ENCODE data around the gene KRTAP4-4. TPM values are rescaled to one million over a fixed set of nuclear protein-coding genes. Genes with fewer than 3 reads are reported as not detected.
"Not testable (repeated sequence)": the region's sequence is repeated elsewhere in the genome, so short reads cannot be mapped to it uniquely, and the experiment has no call there.

Gene KRTAP4-4
- total RNA-seq, 1 experiment from 2014 or later = not detected

- DNase-seq (ENCODE audit: low spot score) = not testable (repeated sequence)
Measured at GRCh38 chr17:41148971-41149651, 11.4 kb downstream of the KRTAP4-4 start.

GRCh38 chr17:41147531-41148204, 12.9 kb downstream of the KRTAP4-4 start:
- DNase-seq (ENCODE audit: low spot score) = no peak

GRCh38 chr17:41145261-41145660, 15.3 kb downstream of the KRTAP4-4 start:
- DNase-seq (ENCODE audit: low spot score) = no peak

- DNase-seq (ENCODE audit: low spot score) = no peak
Measured at GRCh38 chr17:41144846-41145245, 15.7 kb downstream of the KRTAP4-4 start.

- DNase-seq (ENCODE audit: low spot score) = no peak
Measured at GRCh38 chr17:41141361-41141760, 19.2 kb downstream of the KRTAP4-4 start.

GRCh38 chr17:41140360-41141131, 20.0 kb downstream of the KRTAP4-4 start, which contains the start of gene KRTAP4-6:
KRTAP4-6 (minus strand) TSS chr17:41140544; CDS start chr17:41140487, 57 bp downstream.
- no peak for DNase-seq (ENCODE audit: low spot score)

DNA sequence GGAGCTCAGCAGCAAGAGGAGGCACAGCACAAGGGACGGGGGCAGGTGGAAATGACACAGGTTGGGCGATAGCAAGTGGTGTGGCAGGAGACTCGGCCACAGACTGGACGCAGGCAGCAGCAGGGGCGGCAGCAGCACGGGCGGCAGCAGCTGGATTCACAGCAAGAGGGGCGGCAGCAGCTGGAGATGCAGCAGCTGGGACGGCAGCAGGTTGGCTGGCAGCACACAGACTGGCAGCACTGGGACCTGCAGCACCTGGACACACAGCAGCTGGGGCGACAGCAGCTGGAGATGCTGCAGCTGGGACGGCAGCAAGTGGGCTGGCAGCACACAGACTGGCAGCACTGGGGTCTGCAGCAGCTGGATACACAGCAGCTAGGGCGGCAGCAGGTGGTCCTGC, 20.7 kb downstream of the KRTAP4-4 start:
- DNase-seq (ENCODE audit: low spot score) = not testable (repeated sequence)

DNA sequence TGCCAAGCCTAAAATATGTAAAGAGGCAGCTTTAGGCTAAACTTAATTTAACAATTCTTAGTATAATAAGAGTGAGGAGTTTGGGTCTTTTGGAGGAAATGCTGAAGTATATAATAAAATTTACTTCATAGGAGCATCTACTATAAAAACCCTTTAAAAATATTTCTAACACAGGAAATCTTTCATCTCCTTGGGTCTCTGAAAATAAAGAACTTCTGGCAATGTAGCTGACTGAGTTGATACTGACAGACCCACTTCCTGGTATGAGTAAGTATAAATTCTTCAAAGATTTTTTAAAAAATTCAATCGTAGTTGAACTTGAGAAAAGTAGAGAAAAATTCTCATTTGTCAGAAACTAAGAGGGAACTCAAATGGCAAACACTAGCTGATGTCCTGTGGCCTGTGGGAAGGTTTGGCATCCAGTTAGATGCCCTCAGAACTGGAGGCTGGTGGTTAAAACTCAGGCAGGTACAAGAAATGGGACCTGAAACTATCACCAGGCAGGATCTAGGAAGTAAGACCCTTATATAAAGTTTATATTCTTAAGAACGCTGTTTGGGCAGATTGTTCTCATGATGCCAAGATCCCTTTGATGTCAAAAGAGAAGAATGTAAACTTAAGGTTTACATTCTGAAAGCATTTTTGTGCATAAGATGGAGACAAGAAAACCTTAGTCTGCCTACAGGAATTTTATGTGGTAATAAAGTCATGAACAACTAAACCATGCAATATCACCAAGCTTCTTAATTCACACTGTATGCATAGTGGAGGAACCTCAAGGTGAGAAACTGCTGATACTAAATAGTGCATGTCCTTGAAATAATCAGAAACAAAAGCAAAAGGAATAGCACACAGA, 26.4 kb downstream of the KRTAP4-4 start:
- no peak for DNase-seq (ENCODE audit: low spot score)

DNA sequence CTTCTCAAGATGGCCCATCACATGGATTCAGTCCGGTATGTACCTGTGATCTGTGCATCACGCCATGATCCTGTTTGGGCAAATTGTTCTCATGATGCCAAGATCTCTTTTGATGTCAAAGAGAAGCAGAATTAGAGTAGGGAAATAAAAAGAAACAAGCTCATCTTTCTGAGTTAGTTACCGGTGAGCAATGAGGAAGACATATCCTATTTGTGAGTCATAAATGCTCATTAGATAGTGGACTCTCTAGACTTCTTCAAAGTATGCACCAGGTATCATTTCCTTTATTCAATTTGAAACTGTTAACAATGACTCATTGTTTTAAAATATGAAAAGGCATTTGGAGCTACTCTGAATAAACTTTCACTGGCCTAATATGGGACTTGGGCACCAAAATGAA, 28.6 kb downstream of the KRTAP4-4 start:
- DNase-seq (ENCODE audit: low spot score) = no peak

DNA sequence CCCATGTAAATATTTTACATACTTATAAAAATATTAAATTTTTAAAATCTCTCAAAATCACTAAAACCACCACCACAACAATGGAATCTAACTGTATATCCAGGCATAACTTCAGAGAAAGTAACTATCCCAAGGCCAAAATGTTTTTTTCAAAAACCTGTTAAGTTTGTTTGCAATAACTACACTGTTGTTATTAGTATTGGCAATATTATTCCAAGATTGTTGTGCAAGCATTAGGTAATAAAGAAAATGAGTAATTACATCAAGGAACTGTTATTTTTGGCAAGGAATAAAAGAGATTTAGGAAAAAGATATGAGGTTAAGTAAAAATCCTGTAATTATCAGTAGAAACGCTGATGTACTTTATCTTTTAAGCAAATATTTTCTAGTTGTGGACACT, 33.2 kb downstream of the KRTAP4-4 start:
- no peak for DNase-seq (ENCODE audit: low spot score)

- DNase-seq (ENCODE audit: low spot score) = no peak
Measured at GRCh38 chr17:41126412-41126811, 34.1 kb downstream of the KRTAP4-4 start.

- no peak for DNase-seq (ENCODE audit: low spot score)
Measured at GRCh38 chr17:41125064-41125463, 35.5 kb downstream of the KRTAP4-4 start.

DNA sequence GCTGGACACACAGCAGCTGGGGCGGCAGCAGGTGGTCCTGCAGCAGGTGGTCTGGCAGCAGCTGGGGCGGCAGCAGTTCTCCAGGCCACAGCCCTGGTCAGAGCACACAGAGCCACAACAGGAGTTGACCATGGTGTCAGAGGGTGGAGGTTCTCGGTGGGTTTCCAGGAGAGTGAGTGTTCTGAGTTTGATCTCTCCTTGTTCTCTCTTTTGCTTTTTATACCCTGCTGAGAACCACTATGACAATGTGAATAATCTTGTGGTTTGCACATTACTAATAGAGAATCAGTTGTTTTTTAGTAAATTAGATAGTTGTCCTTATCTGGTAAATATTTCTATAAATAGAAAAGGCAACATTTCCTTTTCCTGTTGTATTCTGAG, 36.6 kb downstream of the KRTAP4-4 start, which contains the start of gene KRTAP4-12:
Gene KRTAP4-12 (minus strand): TSS at position 192 of the 381 bp plus-strand sequence. CDS start 60 bp downstream, at position 132.
- not testable (repeated sequence) for DNase-seq (ENCODE audit: low spot score)

GRCh38 chr17:41123292-41123990, 37.1 kb downstream of the KRTAP4-4 start:
- DNase-seq (ENCODE audit: low spot score) = not testable (repeated sequence)

DNA sequence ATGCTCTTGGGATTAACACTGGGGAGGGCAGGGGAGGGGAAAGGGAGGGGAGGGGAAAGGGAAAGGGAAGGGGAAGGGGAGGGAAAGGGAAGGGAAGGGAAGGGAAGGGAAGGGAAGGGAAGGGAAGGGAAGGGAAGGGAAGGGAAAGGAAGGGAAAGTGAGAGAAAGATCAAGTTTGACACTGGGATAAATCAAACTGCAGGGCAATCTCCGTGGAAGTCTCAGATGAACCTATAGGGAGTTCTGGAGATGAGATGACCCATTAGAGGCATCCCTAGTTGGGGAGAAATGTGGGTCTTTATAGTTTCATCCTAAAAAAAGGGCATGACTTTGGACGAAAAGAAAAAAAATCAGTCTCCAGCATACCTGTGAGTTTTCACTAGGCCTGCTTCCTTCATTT, 38.8 kb downstream of the KRTAP4-4 start:
- no peak for DNase-seq (ENCODE audit: low spot score)

DNA sequence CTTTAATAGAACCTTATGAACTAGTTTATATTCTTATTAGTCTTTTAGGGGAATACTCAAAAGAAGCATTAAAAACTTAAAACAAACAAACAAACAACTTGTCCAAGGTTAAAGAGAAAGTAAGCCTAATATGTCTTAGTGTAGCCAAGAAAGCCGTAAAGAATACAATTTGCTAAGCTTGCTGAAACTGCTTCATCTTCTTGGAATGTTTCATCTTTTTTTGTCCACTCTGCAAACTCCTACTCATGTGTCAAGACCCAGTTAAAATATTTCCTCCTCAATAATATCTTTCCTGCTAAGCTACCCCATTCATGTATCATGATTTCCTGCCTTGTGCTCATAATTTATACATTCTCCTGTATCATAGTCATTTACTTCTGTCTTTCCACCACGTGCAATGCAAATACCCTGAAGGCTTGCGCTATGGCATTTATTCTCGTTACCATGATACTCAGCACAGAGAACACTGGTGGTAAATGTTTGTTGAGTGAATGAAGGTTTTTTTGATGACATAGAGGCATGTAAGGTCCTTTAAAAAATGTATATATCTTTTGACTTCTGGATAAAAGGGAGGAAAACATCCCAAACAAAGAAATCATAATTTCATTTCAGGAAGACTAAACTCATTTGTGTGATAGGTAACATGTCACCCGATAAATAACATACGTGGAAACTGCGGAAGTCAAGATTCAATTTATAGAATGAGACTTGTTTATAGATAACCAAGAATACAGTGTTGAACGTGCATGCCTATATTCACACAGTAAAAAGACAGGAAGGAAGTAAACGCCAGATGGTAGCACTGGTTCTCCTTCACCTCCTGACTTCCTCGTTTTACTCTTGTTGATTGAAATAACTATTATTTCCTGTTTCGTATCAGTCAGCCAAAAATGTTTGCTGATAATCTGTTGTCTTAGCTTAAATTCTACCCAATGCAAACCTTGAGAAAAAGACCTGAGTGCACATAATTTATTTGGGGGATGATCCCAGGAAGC, 40.6 kb downstream of the KRTAP4-4 start:
- not testable (repeated sequence) for DNase-seq (ENCODE audit: low spot score)

- no peak for DNase-seq (ENCODE audit: low spot score)
Measured at GRCh38 chr17:41118721-41119120, 41.8 kb downstream of the KRTAP4-4 start.

DNA sequence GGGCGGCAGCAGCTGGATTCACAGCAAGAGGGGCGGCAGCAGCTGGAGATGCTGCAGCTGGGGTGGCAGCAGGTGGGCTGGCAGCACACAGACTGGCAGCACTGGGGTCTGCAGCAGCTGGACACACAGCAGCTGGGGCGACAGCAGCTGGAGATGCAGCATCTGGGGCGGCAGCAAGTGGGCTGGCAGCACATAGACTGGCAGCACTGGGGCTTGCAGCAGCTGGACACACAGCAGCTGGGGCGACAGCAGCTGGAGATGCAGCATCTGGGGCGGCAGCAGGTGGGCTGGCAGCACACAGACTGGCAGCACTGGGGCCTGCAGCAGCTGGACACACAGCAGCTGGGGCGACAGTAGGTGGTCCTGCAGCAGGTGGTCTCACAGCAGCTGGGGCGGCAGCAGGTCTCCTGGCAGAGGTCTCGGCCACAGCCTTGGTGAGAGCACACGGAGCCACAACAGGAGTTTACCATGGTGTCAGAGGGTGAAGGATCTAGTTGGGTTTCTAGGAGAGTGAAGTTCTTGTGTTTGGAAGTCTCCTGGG, 42.6 kb downstream of the KRTAP4-4 start, which contains the start of gene KRTAP4-11:
Gene KRTAP4-11 (minus strand): TSS at position 528 of the 541 bp plus-strand sequence. CDS start 58 bp downstream, at position 470.
- DNase-seq (ENCODE audit: low spot score) = not testable (repeated sequence)

DNA sequence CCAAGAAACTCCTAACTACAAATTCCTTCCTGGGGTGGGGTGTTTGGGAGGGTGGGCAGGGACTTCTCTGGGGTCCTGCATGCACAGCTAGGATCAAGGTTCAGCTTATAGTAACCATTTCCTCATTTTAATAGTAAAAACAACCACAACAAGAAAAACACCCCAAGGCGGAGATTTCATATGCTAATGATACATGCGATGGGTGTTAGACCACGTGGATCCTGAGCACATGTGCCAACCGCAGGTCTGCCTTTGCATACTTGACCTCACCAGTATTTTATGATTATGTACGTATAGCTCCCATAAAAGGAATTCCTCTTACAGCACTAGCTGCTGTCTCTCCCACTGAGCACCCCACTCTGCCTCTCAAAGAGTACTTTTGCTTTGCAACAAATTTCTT, 44.3 kb downstream of the KRTAP4-4 start:
- DNase-seq (ENCODE audit: low spot score) = no peak

Data from H4 (cell line).